GM18873 (cell line): ENCODE measurements around the gene MLF2.
"Not testable (repeated sequence)": the region's sequence is repeated elsewhere in the genome, so short reads cannot be mapped to it uniquely, and the experiment has no call there.

ENCODE experiments used
- ATAC-seq: cut with Tn5 transposase; IDR thresholded peaks from one replicate; pipeline ENCODE4 v1.9.1; 2021; ENCODE audit warnings: mild to moderate bottlenecking, moderate library complexity, moderate number of reproducible peaks; ENCODE audit not compliant: unreplicated experiment, low FRiP score

MLF2 gene

GRCh38 chr12:6766651-6767349, 13.9 kb upstream of the MLF2 start:
- ATAC-seq, result no peak

- no peak for ATAC-seq
Observed at GRCh38 chr12:6765634-6766581, 13.0 kb upstream of the MLF2 start, which contains the start of gene PTMS. TSS of gene PTMS (plus strand) at chr12:6766363. CDS start at chr12:6766706, 343 bp downstream.

- no peak for ATAC-seq
Observed at GRCh38 chr12:6765048-6765633, 12.2 kb upstream of the MLF2 start.

GRCh38 chr12:6764011-6764828, 11.3 kb upstream of the MLF2 start:
- peak; percentile 93 for ATAC-seq

GRCh38 chr12:6763380-6763779, 10.4 kb upstream of the MLF2 start:
- ATAC-seq, result no peak

GRCh38 chr12:6759741-6760140, 6.8 kb upstream of the MLF2 start:
- no peak for ATAC-seq

GRCh38 chr12:6758506-6759095, 5.7 kb upstream of the MLF2 start:
- no peak for ATAC-seq

GRCh38 chr12:6757028-6757690, 4.2 kb upstream of the MLF2 start:
- no peak for ATAC-seq

GRCh38 chr12:6754411-6754810, 1.5 kb upstream of the MLF2 start:
- no peak for ATAC-seq

GRCh38 chr12:6753772-6754356, 923 bp upstream of the MLF2 start:
- no peak for ATAC-seq

- ATAC-seq, result no peak
Observed at GRCh38 chr12:6752167-6752920, 597 bp downstream of the MLF2 start.

- ATAC-seq, result no peak
Observed at GRCh38 chr12:6751767-6752166, 1.2 kb downstream of the MLF2 start.

- no peak for ATAC-seq
Observed at GRCh38 chr12:6750506-6750905, 2.4 kb downstream of the MLF2 start.

GRCh38 chr12:6748761-6749160, 4.2 kb downstream of the MLF2 start:
- ATAC-seq, result no peak

GRCh38 chr12:6747216-6747615, 5.7 kb downstream of the MLF2 start:
- no peak for ATAC-seq

GRCh38 chr12:6745741-6746525, 7.0 kb downstream of the MLF2 start:
- ATAC-seq, result no peak

GRCh38 chr12:6743300-6743699, 9.6 kb downstream of the MLF2 start:
- ATAC-seq, result not testable (repeated sequence)

- no peak for ATAC-seq
Observed at GRCh38 chr12:6742834-6743233, 10.1 kb downstream of the MLF2 start.
